Activated CD4-positive, alpha-beta T cell treated with anti-CD3 and anti-CD28 coated beads, Interleukin-2, amount 50 U/mL, for 16 hours (primary cell): ENCODE measurements around the gene EEIG1.

Experiments used
- DNase-seq: peaks from one replicate; pipeline ENCODE4 v3.0.0-alpha.2; 2020

Gene EEIG1

DNA sequence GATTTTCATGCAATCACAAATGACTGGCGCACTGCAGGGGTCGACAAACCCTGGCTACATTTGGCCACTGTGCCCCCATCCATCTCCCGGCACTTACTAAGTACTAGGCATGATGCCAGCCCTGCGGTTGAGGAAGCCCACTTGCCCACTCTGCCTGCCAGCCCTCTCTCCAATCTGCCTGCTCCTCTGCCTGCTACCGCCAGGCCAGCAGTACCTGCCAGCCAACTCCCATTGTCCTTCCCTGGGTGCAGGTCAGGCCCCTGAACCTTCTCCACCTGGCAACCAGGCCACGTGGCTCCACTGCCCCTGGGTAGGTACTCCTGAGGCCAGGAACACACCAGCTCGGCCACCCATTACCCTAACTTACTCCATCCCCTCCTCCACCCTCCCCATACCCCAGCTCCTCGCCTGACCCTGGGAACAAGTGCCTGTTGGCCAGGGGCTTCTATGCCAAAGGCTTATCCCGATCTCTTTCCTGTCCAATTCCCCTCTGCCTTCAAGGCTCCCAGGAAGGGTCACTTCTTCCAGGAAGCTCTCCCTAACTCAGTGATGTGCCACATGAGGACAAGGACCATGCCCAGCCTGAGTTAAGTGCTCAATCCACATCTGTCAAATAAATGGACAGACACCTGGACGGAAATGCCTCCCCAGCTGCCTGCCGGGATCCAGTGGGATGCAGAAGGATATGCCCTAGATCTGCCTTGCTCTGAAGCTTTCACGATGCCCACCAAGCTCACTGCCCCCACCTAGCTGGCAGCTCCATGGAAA lies 6.6 kb downstream of the EEIG1 start:
- DNase-seq, result no peak

DNA sequence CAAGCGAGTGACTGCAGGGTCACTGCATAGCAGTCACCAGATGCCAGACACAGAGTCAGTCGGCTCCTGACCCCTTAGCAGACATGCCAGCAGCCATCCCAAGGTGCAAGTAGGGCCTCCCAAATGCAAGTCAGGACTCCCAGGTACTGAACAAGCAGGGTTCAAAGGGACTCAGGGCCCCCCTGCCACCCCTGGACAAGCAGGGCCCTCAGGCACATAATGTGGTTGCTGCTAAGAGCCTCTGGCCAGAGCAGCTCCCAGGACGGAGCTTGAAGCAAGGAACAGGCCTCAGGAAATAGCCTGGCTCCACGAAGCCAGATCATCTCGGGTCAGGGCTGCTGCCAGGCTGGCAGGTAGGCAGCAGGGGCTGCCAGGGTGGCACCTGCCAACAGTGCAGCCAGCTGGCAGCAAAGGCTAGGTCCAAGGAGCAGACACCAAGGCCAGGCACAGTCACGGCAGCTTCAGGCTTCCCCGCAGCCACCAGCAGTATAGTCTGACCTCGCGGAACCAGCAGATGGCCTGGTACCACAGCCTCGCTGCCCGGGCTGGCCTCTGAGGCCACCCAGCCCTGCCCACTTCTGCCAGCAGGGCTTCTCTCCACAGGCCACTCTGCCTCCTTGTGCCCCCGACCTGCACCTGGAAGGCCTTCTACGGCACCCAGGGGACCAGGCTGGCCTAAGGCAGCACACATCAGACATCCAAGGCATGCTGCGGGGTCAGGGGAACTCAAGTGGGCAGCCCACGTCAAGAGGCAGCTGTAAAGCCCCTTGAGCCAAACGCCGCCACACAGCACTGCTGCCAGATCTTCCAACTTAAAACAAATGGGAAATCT lies 7.4 kb downstream of the EEIG1 start:
- no peak for DNase-seq

DNA sequence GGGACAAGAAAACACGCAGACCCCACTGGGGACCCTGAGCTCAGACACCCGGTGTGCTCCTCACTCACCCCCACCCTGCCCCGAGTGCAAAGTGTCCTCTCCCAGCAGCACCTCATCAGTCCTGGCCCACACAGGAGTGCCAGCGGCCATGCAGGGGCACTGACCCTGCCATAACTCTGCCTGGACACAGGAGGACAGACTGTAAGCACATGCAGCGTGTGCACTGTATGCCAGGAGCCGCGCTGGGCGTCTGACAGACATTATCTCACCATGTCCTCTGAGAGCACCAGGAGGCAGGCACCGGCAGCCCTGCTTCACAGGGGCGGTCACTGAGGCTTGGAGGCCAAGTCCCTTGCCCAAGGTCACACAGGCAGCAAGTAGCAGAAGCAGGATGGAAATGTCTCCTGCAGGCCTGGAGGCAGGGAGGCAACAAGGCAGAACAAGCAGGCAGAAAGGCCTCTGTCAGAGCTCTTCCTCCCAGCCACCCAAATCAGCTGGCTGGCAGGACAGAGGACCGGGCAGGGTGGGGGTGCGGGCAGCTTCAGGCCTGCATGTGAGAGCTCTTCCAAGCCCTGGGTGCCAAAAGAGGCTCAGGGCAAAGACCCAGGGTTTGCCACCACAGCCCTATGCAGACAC lies 8.4 kb downstream of the EEIG1 start:
- no peak for DNase-seq

GRCh38 chr9:127971357-127972235 lies 9.2 kb downstream of the EEIG1 start:
- DNase-seq, result no peak

- DNase-seq, result peak; percentile 96
These were observed 10.1 kb downstream of the EEIG1 start for GRCh38 chr9:127970401-127971313.

DNA sequence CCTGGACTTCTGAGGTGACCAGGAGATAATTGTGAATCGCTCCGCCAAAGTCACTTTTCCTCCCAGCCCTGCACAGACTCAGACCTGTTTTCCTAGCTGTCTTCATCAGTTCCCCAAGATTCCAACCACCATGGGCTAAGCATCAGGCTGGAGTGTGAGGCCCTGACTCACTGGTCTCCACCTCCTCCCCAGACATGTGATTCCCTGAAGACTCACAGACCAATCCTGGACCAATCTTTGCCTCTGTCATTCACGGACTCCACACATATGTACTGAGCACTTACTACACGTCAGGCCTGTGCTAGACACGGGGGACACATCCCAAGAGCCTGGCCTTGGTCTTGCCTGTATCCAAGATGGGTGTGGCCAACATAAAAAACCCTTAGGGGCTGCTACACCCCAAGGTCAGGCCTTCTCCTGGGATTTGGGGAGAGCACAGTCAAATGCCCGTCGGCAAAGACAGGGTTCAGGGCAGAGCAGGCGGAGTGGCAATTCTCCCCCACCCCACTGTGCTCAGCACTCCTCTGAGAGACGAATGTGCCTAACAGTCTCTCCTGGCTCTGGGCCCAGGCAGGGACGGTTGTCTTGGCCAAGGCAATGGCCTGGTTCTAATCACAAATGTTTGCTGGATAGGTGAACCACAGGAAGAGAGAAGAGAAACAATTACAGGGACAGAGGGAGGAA lies 11.9 kb downstream of the EEIG1 start:
- DNase-seq, result no peak

- DNase-seq, result no peak
These were observed 12.7 kb downstream of the EEIG1 start for GRCh38 chr9:127968042-127968441.

GRCh38 chr9:127967151-127967809 lies 13.5 kb downstream of the EEIG1 start:
- no peak for DNase-seq

DNA sequence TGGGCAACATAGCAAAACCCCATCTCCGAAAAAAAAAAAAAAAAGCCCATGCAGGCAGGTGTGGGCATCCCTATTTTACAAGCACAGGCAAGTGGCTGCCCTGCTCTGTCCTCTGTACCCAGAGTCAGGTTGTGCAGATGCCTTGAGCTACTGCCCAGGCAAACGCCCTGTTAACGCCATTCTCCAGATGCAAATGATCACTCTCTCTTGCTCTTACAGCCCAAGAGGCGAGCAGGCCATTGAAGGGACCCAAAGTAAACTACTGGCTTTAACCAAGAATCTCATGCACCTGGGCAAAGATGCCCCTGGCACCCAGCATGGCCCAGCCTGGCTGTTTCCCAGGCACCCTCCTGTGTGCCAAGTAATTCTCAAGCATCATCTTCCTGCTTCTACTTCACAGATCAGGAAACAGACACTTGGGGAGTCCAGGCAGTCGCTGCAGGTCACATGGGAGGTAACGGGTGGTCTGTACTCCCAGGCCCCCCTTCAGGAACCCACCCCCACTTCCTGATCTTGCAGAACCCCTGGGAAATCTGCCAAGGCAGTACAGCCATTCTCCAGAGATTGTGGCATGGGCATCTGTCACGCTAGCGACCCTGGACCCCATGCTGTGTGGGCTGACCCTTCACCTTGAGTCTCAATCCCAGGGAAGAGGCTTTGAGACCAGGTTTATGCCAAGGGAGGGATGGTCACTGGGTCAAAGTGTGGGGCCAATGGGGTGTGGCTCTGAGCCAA lies 14.2 kb downstream of the EEIG1 start:
- no peak for DNase-seq

- DNase-seq, result no peak
These were observed 14.8 kb downstream of the EEIG1 start for GRCh38 chr9:127965953-127966352.

DNA sequence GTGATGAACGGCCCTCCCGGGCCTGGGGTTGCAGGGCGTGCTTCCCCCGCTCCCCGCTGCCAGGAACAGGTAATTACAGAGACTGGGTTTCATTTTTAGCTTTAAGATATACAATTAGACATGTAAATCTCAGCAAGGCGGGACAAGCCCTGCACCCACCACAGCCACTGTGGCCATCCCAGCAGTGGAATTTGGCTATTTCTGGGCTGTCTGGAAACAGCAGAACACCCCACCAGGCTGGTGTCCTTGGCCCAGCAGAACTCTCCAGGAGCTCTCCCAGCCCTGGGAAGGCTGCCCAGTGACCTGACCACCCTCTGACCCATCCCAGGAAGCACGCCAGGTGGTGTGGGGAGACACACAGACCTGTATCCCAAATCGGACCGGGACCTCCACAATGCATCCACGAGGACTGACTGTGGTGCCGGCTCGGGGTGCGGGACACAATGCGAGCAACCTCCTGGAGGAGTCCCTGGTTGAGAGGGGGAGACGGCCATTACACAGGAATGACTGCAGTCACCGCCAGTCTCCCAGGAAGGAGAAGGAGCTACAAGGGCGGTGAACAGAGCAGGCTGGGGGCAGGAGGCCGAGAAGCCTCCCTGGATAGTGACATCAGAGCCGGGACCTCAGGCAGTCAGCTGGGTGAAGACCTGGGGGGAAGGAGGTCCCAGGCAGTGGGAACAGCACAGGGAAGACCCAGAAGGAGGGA lies 17.3 kb downstream of the EEIG1 start:
- DNase-seq, result no peak

GRCh38 chr9:127963041-127963358 lies 17.8 kb downstream of the EEIG1 start:
- no peak for DNase-seq

- no peak for DNase-seq
These were observed 18.5 kb downstream of the EEIG1 start for GRCh38 chr9:127962278-127962677.

DNA sequence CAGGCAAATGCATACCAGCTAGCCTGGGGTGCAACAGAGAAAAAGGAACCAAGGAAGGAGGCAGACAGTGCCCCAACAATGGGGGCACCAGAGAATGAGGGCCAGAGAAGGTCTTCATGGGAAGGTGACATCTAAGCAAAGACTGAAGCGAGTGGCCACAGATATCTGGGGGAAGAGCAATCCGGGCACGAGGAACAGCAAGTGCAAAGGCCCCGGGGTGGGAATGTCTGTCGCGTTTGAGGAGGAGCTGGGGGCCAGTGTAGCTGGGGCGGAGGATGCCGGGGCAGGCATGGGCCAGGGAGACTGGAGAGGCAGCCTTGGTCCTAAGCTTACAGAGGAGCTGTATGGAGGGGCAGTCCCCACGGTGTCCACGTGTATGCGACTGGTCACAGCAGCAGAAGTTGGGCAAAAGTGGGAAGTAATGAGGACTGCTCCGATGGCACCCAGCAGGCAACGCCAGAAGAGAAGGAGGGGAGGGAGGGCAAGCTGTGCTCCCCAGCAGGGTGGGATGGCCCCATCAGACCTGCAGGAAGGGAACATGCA lies 19.1 kb downstream of the EEIG1 start:
- no peak for DNase-seq

DNA sequence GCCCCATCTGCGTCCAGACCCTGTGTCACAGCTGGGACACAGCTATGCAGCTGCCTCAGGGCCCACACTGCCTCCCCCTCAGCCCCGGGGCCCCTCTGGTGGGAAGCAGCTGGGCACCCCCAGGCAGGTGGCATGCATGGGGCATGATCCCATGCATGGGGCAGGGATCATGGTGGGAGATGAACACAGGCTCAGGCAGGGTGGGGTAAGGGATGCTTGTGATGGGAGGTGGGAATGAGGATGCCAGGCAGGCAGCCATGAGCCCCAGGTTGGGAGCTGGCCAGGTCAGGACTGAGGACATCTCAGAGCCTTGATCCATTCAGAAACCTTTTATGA lies 19.7 kb downstream of the EEIG1 start:
- no peak for DNase-seq

DNA sequence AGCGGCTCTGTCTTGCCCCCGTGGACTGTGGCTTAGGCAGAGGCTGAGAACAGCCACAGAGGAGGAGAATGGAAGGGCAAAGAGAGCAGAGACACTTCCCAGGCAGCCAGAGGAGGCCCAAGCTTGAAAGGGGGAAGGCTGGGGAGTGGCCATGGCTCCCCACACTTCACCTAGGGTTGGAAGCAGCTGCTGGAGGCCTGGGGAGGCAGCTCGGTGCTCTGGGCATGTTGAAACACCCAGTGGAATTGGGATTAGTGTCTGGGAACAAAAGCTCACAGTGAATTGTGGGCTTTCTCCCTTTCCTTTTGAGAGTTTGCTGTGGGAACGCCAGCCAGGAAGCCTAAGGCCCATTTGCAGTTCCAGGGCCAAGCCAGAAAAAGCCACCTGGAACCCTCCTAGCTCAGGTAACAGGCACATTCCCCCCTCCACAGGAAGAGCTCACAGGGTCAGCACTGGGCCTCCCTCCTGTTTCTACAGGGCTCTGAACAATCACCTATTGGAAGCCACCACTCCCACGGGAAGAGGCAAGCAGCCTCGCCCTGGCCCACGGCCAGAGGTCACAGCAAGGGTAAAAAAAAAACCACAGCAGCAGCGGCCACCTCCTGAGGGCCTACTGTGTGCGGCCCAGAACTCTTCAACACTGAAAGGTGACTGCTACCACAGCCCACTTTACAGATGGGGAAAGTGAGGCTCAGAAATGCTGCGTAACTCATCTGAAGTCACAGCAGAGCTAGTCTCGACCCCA lies 20.2 kb downstream of the EEIG1 start:
- no peak for DNase-seq

GRCh38 chr9:127959841-127960409 lies 20.9 kb downstream of the EEIG1 start:
- no peak for DNase-seq

DNA sequence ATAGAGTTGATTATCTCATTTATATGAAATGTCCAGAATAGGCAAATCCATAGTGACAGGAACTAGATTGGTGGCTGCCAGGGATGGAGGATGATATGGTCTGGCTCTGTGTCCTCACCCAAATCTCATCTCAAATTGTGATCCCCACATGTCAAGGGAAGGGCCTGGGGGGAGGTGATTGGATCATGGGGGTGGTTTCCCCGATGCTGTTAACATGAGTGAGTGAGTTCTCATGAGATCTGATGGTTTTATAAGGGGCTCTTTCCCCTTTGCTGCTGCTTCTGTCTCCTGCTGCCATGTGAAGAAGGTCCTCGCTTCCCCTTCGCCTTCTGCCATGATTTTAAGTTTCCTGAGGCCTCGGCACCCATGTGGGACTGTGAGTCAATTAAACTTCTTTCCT lies 21.4 kb downstream of the EEIG1 start:
- no peak for DNase-seq
